HG03558 (cell line): ENCODE results near the gene ASB5.
"Not testable (repeated sequence)": the region's sequence is repeated elsewhere in the genome, so short reads cannot be mapped to it uniquely, and the experiment has no call there.

Experiments
- ATAC-seq: cut with Tn5 transposase; IDR thresholded peaks from one replicate; pipeline ENCODE4 v1.9.1; 2021; ENCODE audit warnings: moderate number of reproducible peaks; ENCODE audit not compliant: unreplicated experiment; ENCODE audit errors: extremely low read depth

ASB5 gene

DNA sequence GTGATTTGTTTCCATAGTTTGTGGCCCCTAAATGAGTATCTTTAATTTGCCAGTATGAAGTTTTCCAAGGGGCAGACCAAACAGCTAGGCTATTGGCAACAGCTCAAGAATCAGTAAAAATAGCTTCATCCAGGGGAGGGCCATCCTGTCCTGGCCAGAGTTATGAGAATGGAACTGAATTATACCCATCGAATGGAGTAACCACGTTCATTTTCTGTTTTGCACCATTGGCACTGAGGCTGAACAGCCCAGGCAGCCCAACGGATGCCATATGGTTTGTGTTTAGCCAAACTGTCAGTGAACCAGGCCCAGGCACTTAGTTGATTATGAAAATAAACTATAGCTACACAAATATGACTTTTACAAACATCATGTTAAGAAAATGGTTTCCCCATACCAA lies 17.7 kb upstream of the ASB5 start:
- no peak for ATAC-seq

DNA sequence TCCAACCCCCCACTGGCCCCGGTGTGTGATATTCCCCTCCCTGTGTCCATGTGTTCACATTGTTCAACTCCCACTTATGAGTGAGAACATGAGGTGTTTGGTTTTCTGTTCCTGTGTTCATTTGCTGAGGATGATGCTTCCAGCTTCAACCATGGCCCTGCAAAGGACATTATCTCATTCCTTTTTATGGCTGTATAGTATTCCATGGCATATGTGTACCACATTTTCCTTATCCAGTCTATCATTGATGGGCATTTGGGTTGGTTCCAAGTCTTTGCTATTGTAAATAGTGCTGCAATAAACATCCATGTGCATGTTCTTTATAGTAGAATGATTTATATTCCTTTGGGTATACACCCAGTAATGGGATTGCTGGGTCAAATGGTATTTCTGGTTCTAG lies 10.5 kb upstream of the ASB5 start:
- not testable (repeated sequence) for ATAC-seq

DNA sequence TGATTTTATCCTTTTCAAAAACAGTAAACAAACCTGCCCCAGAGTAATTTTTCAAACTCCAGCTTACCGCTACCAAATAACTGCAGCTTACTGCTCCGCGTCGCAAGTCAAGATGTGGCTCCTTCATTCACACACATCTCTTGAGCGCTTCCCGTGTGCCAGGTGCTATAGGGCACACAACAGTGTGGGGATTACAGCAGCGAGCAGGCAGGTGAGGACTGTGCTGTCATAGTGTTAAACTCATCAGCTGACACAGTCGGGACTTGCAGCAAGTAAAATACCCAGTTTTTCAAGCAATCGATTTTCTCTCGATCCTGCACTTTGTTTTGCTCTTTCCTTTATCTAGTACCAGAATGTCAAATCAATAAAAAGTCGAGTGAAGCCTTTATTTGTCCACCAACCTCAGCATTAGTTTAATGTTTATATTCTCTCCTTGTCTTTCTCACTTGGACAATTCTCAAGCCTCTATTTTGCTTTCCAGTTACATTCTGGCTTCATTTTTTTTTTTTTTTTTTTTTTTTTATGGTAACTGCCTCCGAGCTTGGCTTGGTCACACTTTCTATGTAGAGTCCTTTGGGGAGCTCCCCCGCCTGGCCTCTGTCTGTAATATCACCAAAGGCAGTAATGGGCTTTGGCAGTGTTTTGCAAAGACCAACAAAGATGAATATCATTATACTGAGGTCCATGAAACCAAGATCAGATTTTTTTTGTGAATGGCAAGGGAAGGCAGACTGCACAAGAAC lies 8.3 kb upstream of the ASB5 start:
- peak; percentile 73 for ATAC-seq

DNA sequence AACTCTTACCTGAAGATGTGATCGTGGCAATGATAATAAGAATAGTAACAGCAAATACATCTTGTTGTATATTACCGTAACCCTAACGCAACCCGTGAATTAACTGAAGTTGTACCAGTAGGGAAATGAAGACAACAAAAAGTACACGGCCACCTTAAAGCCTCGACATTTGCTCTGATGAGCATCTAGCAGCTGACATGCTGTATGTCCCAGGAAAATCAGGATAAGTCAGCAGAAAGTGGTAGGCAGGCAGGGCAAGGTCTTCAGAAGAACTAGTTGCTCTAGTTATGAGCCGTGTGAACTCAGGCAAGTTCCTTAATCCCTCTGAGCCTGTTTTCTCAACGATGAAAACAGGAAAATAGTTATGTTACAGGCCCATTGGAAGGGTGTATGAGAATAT lies 7.7 kb upstream of the ASB5 start:
- no peak for ATAC-seq

DNA sequence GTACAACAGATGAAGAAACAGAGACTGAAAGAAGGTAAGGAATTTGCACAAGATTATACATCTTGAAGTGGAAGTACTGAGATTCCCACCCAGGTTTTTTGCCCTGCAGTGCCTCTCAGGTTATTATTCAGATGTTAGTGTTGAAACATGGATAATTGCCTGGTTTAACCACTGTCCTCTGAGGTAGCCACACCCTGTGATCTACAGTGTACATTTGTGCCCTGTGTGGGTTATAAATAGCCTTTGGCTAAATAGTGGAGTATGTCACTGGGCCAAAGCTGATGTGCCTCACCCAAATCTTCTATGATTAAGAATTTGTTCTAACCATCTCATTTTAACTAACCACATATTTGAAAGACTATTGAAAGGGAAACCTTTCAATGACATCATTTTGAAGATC lies 5.4 kb upstream of the ASB5 start:
- ATAC-seq = no peak

DNA sequence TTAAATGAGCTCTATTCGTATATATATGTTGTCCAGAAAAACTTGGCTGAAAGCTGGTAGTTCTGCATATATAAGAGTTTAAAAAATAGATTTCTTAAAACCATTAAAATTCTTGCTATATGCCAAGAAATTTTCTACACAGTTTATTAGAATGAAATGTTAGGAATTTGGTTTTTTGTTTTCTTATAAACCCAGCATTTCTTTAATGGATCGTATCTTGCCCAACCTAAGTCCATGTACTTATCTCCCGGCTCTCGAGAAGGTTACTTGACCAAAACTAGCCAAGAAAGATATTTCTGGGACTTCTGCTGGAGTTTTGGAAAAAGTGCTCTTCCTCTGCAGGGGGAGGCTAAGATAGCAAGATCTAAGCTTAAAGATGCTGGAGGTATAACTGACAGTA lies 4.7 kb upstream of the ASB5 start:
- ATAC-seq = no peak

DNA sequence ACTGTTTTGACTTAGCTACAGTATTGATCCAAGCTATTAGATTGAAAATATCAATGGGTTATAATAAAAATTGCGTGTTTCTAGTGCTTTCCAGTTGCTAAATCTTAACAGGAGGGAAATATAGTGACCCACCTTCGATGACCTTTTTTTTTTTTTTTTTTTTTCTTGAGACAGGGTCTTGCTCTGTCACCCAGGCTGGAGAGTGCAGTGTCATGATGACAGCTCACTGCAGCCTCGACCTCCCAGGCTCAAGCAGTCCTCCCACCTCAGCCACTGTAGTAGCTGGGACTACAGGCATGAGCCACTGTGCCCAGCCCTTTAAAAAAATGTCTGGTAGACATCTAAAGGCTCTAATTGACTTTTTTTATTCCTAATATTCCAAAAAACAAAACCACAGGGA lies 3.8 kb upstream of the ASB5 start:
- no peak for ATAC-seq

DNA sequence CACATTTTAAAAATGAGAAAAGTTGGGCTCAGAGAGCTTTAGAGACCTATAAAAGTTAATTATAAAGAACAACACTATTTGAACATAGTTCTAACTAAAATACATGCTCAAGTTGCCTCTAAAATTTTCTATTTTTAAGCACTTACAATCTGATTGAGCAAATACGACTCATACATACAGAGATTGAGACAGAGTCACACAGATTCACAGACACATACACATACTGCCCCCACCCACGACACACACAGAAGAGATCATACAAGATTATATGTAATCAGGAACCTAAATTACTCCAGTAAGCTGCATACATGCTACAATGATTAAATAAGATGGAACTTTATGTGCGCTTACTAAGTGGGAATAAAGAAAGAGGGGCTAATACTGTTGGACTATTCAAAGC lies 2.7 kb upstream of the ASB5 start:
- ATAC-seq = no peak

DNA sequence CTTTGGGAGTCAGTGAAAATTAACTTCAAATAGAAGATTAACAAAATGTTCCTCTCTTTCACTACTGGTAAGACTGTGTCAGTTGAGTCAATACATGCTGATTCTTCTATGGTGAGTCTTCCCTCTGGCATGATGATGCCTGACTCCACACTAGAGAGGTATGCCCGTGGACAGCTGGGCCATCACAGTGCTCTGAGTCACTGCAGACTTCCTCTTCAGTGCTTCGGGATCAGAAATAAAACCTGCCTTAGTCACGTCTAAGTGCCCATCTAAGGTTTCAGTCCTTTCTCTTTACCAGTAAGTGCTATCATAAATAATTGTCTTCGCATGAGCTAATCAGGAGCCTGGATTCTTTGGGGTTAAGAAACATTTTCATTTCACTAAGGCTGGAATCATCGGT lies 1.6 kb upstream of the ASB5 start:
- ATAC-seq = no peak

DNA sequence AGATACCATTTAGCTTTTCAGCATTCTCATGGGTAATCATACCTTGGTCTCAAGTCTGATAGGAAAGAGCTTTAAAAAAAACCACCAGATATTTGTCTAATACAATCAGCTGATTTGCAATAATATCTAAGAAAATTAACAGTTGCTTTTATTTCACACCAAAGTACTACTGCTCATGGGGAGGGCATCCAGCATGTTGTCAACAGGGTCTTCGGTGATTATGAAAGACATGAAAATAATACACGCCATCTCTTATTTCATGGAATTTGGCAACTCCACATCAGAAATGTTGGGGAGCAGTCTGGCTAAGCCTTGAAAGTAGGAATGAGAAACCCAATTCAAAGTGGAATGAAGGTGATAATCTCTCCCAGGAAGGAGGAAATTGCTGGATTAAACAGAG lies 3.0 kb downstream of the ASB5 start:
- no peak for ATAC-seq

DNA sequence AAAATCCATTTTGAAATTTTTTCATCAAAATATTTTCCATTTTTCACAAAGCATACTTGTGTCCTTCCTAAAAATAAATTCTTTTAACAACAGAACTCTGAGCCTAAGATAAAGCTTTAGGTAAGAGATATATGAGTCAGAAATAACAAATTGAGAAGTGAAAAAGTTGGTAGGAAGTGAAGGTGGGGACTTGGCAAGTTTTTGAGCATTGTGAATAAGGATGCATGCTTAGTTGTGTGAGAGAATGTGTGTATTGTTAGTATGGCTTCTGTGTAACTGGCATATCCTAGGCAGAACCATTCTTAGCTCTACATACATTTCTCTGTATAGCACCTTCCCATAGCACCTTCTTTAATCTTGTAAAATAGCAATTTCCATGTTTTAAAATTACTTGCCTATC lies 6.8 kb downstream of the ASB5 start:
- ATAC-seq = peak; percentile 91

DNA sequence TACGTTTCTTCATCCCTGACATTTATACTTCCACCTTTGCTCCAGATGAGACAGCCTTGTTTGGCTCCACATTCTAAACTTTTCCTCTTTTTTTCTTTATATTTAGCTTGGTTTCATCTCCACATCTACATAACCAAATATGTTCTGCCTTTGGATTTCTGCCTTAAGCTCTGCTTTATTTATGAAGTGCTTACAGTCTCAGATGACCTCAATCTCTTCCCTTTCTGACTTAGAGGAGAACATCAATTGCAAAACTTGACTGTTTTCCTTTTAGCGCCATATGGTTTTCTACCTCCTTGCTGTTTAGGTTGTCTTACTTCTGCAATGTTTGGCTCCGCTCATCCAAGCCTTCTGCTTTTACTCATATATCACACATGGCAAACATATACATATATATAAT lies 7.5 kb downstream of the ASB5 start:
- no peak for ATAC-seq

DNA sequence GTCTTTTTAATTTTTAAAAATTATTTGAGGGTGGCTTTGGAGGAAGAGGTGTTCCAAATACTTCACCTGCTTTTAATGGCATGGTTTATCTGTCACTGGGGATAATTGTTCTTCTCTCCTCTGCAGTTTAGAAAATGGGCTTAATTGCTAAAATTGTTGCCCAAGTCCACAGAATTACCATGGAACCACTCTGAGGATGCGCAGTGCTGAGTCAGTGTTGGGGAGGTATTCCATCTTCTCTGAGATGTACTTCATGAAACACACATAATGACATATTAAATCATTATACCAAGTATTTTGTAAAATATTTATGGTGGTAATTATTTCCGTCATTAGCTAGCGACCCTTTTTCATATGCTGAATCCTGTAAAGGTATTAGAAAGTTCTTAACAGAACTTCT lies 8.0 kb downstream of the ASB5 start:
- ATAC-seq = no peak

DNA sequence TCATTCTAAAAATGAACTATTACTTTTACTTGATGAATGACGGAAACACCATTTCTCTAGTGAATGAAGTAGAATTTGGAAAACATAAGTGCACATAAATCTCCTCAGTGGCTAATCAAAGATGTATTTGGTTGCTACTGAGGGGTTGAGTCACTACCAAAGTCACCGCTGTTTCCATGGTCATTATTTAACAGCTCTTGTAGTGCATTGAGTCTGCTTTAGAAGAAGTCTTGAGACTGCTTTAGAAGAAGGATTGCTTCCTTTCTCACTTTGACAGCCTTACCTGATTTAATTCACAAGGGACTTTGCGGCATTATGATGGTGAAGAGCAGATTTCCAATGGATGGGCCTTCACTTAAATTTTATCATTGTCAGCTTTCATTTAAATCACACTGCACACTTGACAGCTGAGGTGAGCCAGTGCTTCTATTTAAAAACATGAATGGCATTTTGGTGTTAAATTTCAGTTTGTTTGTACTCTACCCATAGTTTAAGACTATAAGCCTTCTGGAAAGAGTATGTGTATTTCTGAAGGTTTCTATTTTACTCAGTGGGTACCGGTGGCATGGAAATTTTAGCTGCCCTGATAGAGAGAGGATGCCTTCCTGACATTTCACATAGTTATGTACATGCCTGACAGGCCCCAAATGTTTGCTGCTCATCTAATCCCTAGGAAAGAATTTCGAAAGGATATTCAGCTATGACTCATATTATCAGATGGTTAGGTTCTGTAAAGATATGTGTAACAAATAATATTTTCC lies 9.5 kb downstream of the ASB5 start:
- no peak for ATAC-seq

DNA sequence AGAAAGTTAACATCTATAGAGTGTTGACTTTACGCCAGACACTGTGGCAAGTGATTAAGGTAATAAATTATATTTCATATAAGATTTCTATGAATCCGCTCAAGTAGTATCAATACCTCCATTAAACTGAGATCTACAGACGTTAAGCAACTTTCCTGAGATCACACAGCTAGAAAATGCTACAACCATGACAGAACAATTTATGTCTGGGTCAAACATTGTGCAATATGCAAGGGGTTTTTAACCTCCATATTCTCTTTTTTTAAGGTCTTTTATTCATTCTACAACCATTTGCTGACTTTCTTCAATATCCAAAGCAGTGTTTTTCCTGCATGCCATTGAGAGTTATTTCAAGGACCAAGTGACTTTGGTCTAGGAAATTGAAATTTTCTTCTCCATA lies 10.9 kb downstream of the ASB5 start:
- no peak for ATAC-seq

DNA sequence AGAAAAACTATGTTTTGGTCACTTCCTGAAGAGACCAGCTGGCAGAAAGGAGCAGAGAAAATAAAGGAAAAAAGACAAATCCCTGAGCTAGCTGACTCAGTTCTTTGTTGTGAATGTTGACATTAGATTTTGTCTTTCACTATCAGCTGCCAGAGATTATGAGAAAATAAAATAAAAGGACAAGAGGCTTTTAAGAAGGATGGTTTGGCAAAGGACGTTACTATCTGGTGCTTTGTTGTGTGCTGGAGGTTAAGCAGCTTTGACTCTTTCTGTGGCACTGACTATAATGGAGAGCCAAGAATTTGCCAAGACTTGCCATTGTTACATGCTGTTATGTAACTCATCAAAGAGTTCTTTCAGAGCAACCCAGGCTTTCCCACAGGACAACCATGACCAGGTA lies 12.1 kb downstream of the ASB5 start:
- ATAC-seq = no peak

DNA sequence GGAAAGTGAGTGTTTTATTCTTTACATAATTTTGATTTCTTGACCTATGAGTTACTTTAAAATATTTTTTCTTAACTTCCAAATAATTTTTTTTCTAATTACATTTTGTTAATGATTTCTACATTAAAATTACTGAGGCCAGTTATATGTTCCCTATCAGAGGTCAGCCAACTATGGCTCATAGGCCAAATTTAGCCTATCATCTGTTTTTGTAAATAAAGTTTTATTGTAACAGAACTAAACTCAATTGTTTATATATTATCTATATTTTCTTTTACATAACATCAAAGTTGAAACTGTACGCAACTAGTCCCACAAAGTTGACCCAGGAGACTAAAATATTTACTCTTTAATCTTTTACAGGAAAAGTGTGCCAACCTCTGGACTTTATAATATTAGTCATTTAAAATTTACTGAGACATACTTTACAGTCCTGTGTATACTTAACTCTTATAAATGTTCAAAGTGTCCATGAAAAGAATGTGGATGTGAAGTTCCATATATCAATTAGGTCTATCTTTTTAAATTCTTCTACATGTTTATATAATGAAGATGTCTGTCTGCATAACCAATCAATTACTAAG lies 26.2 kb downstream of the ASB5 start:
- ATAC-seq = no peak

DNA sequence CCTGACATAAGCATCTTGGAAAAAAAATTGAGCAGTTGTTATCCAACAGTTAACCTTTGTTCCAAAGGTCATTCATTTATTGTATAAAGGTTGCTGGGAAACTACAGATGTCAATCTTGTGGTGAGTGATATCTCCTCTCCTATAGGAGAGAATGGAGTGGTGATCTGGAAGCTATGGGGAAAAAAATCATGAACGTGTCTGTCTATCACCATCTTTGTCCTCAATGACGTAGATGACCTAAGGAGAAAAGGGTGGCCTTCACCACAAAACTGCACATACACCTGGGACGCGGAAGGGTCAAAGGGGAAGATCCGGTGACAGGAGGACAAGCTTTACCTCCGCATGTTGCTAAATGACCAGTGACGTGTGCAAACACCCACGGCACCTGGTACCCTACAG lies 27.3 kb downstream of the ASB5 start:
- no peak for ATAC-seq

DNA sequence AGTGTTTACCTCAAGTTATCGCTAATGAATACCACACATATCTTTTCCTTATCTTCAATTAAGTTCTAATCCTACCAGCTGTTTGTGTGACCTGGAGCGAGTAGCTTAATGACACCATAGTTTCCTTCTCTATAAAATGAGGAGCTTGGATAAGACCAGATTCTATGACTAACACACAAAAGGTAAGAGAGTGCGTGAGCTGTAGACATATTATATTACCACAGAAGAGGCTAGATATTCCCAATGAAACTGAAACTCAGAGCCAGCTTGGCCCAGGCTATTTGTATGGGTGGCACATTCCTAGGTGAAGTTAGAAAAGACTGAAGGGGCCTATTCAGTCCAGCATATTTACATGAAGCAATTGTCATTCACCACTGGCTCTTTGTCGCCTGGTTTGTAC lies 30.2 kb downstream of the ASB5 start:
- ATAC-seq = no peak

DNA sequence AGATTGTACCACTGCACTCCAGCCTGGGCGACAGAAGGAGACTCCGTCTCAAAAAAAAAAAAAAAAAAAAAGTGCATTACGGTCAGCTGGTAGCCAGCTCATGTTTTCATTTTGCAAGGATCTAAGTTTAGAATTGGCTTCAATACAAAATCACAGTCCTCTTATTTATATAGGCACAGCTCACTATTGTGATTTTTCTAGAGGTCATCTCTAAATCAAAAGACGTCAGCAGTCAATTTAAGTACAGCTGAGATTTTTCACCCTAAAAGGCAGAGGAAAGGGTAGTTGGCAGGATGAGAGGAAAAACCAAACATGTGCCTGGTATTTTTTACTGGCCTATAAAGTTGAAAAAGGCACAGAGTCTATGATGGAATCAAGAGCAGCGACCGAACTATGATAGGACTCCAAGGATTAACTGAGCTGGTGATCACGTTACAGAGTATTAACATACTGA lies 30.8 kb downstream of the ASB5 start:
- no peak for ATAC-seq

DNA sequence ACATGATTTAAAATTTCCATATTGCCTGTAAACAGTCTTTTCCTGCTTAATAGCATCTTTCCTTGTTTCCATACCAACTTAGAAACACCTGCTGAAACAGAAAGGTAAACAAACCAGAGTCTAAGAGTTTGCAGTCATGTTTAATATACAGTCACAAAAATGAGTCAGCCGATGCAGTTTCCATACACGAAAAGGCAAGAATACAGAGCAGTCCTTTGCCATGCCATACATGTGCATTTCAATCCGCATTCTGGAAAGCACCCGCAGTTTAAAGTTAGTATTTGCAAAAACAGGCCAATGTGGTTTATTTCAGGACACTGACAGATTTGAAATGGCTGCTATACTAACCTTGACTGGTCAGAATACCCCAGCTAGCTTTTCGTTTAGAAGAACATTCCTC lies 32.1 kb downstream of the ASB5 start:
- no peak for ATAC-seq

DNA sequence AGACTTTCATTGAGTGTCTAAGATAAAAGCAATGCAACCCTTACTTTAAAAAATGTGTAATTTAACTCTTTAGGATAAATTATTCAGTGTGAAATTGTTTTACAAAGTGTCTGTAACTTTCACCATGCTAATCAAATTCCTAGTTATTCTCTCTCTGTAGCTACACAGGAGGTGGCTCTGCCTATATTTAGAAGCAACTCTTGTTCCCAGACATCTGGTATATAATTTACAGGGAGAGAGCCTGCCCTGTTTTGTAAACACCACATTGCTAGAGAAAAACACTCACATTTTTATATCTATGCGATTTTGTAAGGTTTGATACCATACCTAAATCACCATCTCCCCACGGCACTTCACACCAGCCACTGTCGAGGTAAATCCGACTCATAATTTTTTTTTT lies 38.2 kb downstream of the ASB5 start:
- ATAC-seq = no peak
